Measurements from ENCODE around the gene FIGN.

The FIGN gene

DNA sequence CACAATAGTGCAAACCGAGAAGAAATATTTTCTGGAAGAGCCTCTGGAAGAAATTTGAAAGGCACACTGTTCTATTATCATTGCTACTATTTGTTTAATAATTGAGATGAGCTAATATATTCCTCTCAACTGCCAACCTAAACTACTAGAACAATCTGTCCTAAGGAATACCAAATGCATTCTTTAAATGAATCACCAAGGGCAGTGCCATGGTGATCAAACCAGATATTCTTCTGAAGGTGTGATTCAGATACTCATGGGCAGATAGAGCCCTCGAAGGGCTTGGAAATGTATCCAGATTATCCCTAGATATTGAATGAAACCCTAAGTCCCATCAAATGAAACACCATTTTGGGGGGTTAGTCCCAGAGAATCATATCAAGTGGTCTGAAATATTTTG, 76.6 kb downstream of the FIGN start:
- no peak for DNase-seq

DNA sequence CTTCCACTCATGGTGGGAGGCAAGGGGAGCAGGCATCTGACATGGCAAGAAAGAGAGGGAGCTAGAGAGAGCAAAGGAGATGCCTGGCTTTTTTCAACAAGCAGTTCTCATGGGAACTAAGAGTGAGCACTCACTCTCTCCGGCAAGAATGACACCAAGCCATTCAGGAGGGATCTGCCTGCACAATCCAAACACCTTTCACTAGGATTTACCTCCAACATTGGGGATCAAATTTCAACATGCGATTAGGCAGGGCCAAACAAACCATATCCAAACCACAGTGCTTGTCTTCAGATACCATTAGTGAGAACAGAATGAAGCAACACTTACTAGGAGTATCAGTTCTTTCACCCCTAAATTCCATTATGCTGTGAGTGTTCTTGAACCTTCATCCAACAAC, 77.3 kb downstream of the FIGN start:
- DNase-seq, result no peak

DNA sequence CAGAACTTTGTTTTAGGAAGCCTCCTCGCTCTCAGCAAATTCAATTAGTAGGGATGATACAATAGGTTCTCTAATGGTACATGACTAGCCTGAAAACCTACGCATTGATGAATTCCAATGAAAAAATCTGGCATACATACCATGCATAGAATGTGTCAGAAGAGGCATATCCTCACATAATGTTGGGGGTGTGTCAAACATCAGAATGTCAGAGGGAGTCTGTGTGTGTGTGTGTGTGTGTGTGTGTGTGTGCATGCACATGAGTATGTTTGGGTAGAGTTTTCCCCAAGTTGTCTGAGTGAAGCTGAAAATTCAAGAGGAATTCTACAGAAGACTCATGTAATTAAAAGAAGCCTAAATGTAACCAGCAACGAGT, 78.5 kb downstream of the FIGN start:
- DNase-seq, result no peak

DNA sequence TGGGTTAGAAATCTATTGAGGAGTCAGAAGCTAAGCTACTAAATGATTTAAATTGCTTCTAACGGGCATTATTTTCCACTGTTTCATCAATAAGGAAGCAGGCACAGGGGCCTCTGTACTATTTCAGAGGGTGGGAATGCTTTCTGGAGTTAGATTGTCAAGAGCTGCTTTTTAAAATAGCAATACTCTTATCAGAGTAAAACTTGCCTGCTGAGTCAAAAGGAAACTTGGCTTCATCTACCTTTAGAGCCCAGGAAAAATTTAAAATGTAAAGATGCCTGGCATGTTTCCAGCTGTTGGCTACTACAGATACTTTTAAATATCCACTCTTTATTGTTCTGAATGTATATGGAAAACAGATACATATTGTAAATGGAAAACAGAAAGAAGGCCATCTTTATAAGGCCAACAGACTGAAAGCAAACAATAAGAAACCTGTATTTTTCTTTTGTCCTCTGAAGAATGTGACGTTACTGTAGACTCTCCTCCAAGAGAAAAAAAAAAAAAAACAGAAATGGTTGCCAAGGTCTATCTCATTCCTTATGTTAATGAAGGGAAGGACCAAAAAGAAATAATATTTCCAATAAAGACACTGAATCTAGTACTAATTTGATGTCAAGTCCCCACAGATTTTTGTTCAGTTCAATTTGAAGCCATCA, 79.1 kb downstream of the FIGN start:
- no peak for DNase-seq

DNA sequence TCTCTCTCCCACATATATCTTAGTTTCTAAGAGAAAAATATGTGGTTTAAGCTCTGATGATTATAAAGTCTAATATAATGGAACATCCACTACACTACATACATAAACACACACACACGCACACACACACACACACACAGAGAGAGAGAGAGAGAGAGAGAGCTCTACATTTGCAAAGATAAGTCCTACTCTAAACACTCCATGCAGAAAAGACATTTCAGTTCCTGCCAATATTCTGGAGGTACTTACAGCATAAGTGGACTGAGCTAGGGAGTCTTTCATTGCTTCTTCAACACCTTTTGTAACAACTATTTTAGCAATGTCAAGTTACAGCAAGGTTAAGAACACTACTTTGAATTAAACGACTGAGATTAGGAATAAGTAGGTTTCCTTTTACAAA, 80.1 kb downstream of the FIGN start:
- no peak for DNase-seq

DNA sequence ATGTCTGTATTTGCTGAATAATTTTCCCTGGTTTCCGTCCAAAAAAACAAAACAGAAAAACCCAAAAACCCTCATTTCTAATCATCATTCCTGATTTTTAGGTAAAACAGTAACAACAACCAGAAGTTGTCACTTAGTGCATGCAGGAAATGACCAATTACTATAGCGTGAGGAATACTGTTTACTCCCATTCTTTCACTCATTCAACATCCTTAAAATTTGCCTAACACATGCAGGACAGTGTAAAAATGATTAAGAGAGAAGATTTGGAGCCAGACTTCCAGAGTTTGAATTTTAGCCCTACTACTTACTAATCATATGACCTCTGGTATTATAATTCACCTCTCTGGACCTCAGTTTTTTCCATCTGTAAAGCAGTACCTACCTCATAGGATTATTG, 83.1 kb downstream of the FIGN start:
- DNase-seq, result no peak

DNA sequence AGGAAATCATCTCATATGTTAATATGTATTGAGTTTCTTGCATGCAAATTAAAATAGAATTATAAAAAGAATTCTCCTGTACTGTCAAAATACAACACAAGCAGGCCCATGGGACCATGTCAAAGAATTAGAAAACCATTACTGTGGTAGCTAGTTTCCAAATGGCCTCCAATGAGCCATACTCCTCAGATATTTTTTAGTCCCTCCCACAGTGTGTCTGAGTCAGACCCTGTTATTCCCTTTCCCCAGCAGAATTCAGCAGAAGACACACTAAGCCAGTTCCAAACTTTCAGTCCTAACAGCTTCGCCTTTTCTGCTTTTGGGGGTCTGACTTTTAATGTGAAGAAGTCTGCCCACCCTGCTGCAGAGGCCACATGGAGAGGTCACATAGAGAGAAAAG, 86.7 kb downstream of the FIGN start:
- DNase-seq, result no peak

DNA sequence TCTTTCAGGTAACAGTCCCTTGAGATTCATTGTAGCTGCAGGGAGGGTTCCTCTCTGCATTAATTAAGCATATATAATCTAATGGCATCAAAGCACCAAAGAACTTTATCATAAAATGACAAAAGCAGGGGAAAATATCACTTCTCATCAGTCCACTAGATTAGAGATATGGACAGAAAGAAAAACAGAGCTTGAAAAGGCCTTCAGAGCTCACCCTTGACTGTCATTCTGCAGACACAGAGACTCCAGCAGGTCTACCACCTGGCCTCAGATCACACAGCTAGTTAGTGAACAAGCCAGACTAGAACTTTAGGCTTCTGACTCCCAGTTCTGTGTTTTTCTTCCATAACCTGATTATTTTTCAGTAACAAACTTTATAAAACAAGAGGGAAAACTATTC, 88.5 kb downstream of the FIGN start:
- no peak for DNase-seq

DNA sequence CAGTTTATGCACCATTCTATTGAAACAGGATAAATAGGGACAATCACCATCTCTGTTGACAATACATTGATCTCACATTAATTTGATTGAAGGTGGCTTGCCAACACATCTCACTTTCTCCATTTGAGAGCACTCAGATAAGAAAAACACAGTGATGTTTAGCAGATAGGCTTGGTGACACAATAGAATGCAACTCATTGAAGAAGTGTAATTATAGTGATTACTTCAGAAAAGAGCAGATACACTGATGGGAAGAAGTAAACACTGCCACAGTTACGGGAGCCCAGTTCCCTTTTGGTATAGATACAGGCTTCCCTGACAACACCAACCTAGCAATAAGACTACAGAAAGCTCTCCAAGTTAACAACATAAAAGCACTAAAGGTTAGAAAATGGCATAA, 89.1 kb downstream of the FIGN start:
- DNase-seq, result no peak

DNA sequence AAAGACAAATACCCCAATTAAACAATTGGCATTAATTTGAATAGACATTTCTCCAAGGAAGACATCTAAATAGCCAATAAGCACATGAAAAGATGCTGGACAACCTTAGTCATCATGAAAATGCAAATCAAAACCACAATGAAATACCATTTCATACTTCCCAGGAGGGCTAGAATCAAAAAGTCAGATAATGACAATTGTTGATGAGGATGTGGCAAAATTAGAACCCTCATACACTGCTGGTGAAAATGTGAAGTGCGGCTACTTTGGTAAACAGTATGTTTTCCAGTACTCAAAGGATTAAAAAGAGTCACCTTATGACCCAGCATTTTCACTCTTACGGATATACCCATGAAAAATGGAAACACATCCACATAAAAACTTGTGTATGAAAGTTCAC, 91.6 kb downstream of the FIGN start:
- DNase-seq, result no peak

DNA sequence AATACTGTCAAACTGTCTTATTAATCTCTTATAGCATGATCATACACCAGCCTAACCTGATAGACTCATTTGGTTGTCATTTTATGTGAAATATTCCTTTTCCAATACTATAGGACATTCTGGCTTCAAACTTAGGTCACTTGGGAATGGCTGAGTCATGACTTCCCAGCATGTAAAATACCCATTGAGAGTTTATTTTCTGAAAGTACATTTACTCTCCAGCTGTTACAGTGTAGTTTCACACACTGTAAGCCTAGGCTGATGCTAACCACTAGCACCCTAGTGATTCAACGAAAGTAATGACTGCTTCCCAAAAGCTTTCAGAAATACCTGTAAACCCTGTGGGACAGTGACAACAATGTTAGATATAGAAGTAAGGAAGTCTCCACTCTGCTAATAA, 93.8 kb downstream of the FIGN start:
- no peak for DNase-seq

DNA sequence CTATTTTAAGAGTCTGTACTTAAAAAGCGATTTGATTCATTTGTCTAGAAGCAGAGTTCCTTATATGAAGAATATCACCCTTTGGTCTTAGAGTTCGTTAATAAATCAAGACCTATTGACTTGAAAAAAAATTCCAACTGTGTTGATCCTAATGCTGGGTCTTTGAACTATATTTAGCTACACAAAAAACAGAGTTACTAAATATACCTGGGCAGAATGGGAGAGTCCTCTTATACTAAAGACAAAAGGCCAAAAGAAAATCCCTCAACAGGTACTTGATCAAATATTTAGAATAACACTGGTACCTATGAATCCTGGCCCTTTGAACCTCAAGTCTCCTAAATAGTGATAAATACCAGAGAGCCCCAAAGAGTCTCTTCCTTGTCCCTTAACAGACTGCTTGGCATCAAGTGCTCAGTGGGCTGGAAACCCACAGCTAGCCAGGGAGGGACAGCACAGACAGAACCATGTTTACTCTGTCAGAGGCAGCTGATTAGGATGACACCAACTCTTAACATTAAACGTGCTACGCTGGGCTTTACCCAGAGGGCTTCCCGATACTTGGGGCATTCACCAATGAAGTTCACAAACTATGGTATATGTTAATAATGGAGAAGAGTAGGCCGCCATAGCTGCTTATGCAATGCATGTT, 95.1 kb downstream of the FIGN start:
- no peak for DNase-seq

DNA sequence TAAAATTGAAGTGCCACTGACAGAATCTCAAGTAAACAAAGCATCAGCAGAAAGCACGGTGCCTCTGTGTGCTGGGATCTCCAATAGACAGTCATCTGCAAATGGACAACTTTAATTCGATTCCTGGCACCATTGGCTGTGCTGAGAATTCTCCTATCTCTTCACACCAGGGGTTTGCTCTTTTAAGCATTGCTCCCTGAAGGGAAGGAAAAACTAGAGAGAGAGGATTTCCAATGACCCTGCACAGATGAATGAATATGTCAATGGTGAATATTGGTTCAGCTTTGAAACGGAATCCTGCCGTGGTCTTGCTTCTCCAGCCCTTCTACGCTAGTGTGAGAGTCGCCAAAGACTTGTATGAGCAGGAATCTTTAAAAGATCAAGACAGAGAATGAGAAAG, 97.9 kb downstream of the FIGN start:
- DNase-seq, result no peak

DNA sequence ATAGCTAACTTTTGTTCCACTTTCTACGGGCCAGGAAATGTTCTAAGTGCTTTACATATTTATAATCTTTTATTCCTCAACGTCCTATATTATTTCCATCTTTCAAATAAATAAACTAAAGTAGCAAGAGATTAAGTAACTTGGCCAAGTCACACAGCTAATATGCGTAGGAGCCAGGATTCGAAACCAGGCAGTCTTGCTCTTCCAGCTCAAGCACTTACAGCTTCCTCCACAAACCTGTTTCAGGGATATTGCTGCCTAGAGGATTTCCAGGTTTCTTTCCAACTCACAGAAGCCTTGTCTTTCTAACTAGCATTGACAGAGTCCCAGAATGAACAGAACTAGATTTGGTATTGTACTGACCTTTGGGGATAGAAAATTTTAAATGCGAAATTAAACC, 102.5 kb downstream of the FIGN start:
- no peak for DNase-seq

DNA sequence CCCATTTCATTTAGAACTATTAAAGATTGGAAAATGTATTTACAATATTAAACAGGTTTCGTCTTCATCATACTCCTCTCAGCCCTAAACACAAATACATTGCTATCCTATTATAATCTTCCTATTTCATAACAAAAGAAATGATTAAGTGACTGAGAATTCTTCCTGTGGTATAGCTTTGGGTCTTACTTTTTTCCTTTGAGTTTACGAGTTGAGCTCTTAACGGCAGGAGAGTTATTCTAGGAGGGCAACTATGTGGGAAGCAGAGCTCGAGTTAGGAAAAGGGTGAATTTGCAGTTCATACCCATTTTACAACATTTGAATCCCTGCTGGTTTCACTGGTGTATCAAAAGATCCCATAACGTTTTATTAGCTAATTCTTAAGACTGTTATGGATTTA, 105.0 kb downstream of the FIGN start:
- DNase-seq, result no peak

DNA sequence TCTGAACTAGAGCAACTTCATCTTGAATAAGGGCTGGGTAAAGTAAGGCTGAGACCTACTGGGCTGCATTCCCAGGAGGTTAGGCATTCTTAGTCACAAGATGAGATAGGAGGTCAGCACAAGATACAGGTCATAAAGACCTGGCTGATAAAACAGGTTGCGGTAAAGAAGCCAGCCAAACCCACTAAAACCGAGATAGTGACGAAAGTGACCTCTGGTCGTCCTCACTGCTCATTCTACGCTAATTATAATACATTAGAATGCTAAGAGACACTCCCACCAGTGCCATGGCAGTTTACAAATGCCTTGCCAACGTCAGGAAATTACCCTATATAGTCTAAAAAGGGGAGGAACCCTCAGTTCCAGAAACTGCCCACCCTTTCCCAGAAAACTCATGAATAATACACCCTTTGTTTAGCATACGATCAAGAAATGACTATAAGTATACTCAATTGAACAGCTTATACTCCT, 109.1 kb downstream of the FIGN start:
- DNase-seq, result no peak

DNA sequence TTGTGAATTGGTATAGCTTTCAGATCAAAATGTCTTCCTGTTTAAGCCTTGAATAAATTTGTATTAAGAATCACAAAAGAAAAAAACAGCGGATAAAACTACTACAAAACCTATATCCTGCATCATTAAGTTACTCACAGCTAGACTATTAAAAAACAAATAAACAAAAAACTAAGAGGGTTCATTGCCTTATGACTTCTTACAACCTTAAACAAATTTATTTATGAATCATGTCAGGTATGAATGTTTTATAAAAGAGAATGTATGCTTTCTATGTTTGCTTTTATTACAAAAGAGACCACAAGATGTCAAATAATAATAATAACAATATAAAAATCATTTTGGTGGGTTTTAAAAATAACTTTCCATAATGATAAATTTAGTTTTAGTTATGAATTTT, 109.6 kb downstream of the FIGN start:
- no peak for DNase-seq

DNA sequence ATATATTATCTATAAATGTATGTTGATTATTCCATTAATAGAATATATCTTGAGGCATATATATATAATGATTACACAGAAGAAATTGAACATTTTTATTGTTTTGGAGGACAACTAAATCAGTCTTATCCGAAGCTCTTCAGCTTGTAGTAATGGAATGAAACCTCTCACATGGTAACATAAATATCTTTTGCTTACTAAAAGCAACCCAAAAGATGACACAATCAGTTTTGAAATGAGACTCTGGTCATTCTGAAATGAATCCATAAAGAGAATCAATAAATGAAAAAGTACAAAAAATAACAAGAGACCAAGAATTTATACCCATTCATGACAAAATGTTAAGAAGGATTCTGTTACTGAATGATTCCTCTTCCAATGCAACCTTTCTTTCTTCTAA, 110.2 kb downstream of the FIGN start:
- DNase-seq, result no peak

DNA sequence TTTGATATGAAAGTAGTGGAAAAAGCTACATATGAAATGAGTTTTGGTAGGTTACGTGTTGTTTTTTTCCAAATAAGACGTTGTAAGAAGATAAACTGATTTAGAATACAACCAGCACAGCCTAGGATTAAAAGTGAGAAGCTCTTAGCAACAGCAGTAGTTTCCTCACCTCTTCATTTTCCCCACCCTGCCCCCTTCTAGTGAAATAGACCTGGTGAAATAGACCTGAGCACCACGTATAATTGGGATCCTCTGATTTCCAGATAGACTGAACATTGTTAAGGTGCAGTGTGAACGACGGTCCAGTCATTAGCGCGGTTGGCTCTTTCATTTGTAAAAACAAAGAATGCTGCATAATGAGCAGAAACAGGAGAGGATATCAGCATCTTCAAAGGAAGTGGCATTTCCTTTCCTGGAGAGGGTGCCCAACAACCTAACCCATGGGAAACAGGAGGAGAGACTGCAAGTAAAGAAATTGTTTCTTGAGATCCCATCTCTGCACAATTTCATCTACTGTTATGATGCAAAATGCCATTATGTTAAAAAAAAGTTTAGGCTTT, 114.3 kb downstream of the FIGN start:
- DNase-seq, result no peak

DNA sequence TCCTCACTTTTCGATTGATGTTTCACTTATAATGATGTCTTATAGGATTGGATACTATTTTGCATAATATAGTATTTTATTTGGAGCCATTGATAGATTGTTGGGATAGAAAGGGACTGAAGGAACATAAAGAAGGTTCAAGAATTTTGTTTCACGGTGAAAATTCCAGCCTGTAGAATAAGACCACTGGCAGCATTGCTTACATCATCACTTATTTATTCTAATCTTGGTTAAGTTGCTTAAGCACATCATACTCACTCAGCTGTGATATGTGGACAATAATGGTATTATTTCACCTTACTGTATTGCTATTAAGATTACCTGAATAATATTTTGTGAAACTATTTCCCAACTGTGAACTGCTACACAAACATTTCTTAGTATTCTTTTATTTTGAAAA, 118.3 kb downstream of the FIGN start:
- DNase-seq, result no peak

DNA sequence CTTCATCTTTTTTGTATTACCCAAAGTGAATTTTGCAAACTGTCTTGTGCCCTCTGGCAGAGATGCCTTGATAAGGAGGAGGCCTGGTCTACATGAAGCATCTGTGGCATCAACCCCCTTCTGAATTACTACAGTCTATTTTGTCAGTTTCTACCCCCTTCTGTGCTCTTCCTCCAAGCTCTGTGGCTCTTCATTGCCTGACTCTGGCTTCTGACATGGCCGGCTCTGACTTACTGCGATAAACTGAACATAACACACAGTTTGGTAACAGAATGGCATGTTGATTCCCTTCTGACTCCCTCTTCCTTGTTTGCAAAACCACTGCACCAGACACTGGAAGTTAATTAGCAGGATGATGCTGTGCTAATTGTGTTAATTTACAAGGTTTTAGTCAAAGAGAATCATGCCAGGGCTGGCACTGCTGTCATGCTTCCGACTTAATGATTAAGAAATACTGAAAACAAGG, 122.5 kb downstream of the FIGN start:
- DNase-seq, result no peak

DNA sequence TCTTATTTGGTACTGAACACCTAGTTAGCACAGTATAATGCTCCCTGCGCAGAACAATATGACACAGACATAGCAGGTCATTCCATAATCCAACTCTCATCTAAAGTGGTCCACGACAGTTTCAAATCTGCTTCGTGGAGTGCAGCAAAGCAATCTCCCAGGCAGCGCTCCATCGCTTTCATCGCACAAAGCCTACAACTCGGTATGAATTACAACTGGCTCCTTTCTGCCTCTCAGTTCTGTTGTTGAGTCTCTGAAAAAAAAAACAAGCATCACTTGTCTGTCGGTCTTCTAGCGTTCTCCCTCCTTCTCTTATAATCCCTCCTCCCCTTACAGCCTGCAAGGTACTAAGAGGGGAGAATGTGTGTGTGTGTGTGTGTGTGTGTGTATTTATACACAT, 123.5 kb downstream of the FIGN start:
- no peak for DNase-seq

DNA sequence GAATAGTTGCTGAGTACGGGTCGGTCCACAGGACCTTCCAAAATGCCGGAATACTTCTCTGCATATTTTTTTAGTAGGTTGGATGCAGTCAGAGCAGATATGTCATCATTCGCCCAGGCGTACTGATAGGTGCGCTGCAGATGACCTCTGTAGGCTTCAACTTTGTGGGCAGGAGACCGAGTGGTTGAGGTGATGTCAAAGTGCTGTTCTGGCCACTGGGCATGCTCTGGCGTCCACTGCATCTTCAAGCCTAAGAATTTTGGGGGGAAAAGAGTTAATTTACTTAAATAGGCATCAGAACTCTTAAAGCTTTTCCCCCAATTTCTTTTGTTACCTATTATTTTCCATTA, 124.3 kb downstream of the FIGN start:
- no peak for DNase-seq

DNA sequence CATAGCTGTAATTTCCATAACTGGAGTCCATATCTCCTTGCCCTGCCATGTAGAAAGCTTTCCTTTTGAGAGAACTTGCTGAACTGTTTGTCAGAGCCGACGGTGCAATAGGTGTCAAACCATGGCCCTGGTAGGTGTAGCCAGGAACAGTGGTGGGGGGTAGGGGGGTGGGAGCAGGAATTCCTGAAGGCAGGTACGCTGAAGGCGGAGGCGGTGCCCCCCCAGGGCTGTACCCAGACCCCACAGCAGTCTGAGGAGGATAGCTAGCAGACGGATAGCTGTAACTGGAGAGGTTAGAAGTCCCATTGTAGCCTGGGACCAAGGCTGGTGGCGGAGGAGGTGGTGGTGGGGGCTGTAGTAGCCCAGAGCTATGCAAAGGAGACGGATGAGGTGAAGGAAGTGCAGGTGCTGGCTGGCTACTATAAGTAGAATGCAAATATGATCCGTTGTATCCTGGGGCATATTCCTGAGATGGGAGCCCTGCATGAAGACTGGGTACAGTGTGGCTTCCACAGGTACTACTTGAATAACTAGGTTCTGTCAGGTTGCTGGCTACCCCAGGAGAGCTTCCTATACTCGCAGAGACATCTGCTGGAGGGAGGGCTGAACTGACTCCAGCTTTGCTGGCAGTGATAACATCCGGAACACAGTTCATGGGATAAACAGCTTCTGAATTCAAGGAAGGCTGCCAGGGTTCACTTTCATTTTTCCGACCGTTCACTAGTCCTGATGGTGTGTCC, 124.8 kb downstream of the FIGN start:
- DNase-seq, result no peak

All from activated naive CD4-positive, alpha-beta T cell (primary cell).